ENCODE measurements around the gene KRTAP5-6. TPM values are rescaled to one million over a fixed set of nuclear protein-coding genes. Genes with fewer than 3 reads are reported as not detected.

KRTAP5-6 gene
- total and polyA plus RNA-seq, 2 donors (not counting 1 experiment from before 2014, with no cell fraction given), result not detected

DNA sequence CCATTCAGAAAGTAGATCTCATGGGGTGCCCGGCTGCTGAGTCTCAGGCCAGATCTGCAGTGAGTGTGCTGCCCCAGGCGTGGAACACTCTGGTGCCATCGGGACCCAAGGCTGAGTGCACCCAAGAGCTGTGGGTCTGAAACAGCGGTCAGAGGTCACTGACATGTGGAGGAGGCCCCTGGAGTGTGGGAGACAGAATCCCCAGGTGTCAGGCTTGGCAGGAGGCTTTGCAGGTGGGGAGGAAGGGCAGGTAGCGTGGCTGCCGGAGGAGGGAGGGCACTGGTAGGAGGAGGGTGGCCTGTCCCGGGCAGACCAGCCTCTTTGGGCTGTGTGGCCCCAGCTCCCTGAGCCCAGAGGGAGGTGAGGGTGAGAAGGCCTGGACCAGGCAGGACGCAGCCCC lies 31.7 kb upstream of the KRTAP5-6 start:
- H3K4me1 Mint-ChIP-seq, result no peaks in the 10 kb centered on the region
- no peak overlapping the region for H3K4me3 Mint-ChIP-seq
- no peak overlapping the region for H3K4me3 ChIP-seq (ENCODE audit: control extremely low read depth in 1 of 5, extremely low read depth in 1 of 5, insufficient read depth in 1 of 5, low read depth in 2 of 5, low read length in 4 of 5)
- no peak overlapping the region for H3K27ac Mint-ChIP-seq
- H3K27me3 Mint-ChIP-seq, result peaks cover 27% of the 10 kb centered on the region
- H3K79me2 ChIP-seq (ENCODE audit: control insufficient read depth, insufficient read depth, low read length), result no peaks in the 10 kb centered on the region
- ChIA-PET CTCF (no interaction called here), POLR2A (no interaction called here)
- no peak overlapping the region for H3K4me2 ChIP-seq (replicated peaks; ENCODE audit: low read depth, low read length, poor library complexity, severe bottlenecking)
- no peaks in the 10 kb centered on the region for H3K9me3 Mint-ChIP-seq (ENCODE audit: insufficient read depth)
- no peaks in the 10 kb centered on the region for H3K4me1 ChIP-seq (ENCODE audit: control insufficient read depth in 2 of 2, insufficient read depth in 2 of 2, low read length in 2 of 2)
- no peaks in the 10 kb centered on the region for H3K36me3 ChIP-seq (replicated peaks in 1 of 2; ENCODE audit: control extremely low read depth in 1 of 2, control insufficient read depth in 1 of 2, extremely low read depth in 1 of 2, insufficient read depth in 2 of 2, low read length in 1 of 2)
- no peak overlapping the region for H3K27ac ChIP-seq (ENCODE audit: low read length in 2 of 2)
- DNase-seq (no peak), ATAC-seq (ENCODE audit: low read depth) (no peak)
- no peak for TF ChIP-seq EZH2 (IDR thresholded peaks at IDR 0.05; ENCODE audit: borderline replicate concordance, insufficient read depth, low read depth, low read length, poor library complexity, severe bottlenecking)
- WGBS (ENCODE audit: insufficient coverage), result 100% methylated on average over 4 of the region's 8 CpGs
- peaks cover 0 to under 1% (median 0%) of the 10 kb centered on the region in 3 donors for H3K9me3 ChIP-seq (ENCODE audit: control extremely low read depth in 1 of 3, control insufficient read depth in 2 of 3, insufficient read depth in 1 of 3, low read length in 2 of 3)
- no peak overlapping the region for H2AFZ ChIP-seq (ENCODE audit: insufficient read depth, low read depth, low read length, poor library complexity, severe bottlenecking)
- H3K9ac ChIP-seq (ENCODE audit: low read length), result no peak overlapping the region
- intact Hi-C loops (cut with micrococcal nuclease), result no loop called here
- no peaks in the 10 kb centered on the region for H4K20me1 ChIP-seq (ENCODE audit: control insufficient read depth, insufficient read depth, low read length, poor library complexity, severe bottlenecking)
- peaks cover 0 to 19% (median 2%) of the 10 kb centered on the region in 4 experiments for H3K27me3 ChIP-seq (replicated peaks in 1 of 4; ENCODE audit: control extremely low read depth in 1 of 4, control insufficient read depth in 3 of 4, insufficient read depth in 4 of 4, low read length in 3 of 4)

DNA sequence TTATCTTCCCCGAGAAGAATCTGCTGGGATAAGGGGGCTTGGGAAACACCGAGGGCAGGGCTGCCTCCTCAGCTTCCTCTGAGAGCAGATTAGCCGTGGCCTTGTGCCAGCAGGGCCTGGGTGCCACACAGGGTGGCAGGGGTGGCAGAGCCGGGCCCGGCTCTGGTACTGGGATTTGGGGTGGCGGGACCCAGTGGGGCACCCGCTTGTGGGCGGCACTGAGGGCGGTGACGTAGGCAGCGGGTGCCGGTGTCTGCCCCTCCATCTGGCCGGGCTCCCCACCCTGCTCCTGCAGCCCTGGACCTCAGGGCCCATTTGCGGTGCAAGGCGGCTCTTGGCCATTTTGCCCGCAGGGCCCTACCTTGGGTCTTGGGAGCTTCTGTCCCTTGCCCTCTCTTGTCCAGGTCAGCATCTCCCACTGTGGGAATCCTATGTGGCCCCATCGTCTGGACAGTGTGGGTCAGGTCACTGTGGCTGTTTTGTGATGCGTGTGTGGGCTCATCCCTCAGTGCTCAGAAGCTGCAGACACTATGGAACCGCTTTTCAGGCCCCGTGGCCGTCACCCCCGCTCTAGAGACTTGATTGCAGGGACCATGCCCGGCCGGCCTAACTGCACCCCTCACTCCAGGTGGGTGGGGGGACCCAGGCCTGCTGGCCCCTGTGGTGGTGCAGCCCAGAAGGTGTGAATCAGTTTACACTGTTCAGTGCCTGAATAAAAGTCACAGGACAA lies 29.7 kb upstream of the KRTAP5-6 start:
- Histone ChIP-seq H2AFZ (ENCODE audit: insufficient read depth, low read depth, low read length, poor library complexity, severe bottlenecking) (no peak overlapping the region), H4K20me1 (ENCODE audit: control insufficient read depth, insufficient read depth, low read length, poor library complexity, severe bottlenecking) (no peaks in the 10 kb centered on the region), H3K79me2 (ENCODE audit: control insufficient read depth, insufficient read depth, low read length) (no peaks in the 10 kb centered on the region), H3K27me3 (replicated peaks in 1 of 4; ENCODE audit: control extremely low read depth in 1 of 4, control insufficient read depth in 3 of 4, insufficient read depth in 4 of 4, low read length in 3 of 4) (peaks cover 0 to 16% (median 2%) of the 10 kb centered on the region in 4 experiments), H3K4me1 (ENCODE audit: control insufficient read depth in 2 of 2, insufficient read depth in 2 of 2, low read length in 2 of 2) (no peaks in the 10 kb centered on the region), H3K36me3 (replicated peaks in 1 of 2; ENCODE audit: control extremely low read depth in 1 of 2, control insufficient read depth in 1 of 2, extremely low read depth in 1 of 2, insufficient read depth in 2 of 2, low read length in 1 of 2) (no peaks in the 10 kb centered on the region), H3K4me2 (replicated peaks; ENCODE audit: low read depth, low read length, poor library complexity, severe bottlenecking) (no peak overlapping the region), H3K27ac (ENCODE audit: low read length in 2 of 2) (no peak overlapping the region), H3K9ac (ENCODE audit: low read length) (no peak overlapping the region), H3K9me3 (ENCODE audit: control extremely low read depth in 1 of 3, control insufficient read depth in 2 of 3, insufficient read depth in 1 of 3, low read length in 2 of 3) (peaks cover 0 to 9% (median 0%) of the 10 kb centered on the region in 3 donors), H3K4me3 (ENCODE audit: control extremely low read depth in 1 of 5, extremely low read depth in 1 of 5, insufficient read depth in 1 of 5, low read depth in 2 of 5, low read length in 4 of 5) (no peak overlapping the region)
- Mint-ChIP-seq H3K4me3 (no peak overlapping the region), H3K27ac (no peak overlapping the region), H3K27me3 (peaks cover 20% of the 10 kb centered on the region), H3K9me3 (ENCODE audit: insufficient read depth) (no peaks in the 10 kb centered on the region), H3K4me1 (no peaks in the 10 kb centered on the region)
- no peak for ATAC-seq (ENCODE audit: low read depth)
- WGBS (ENCODE audit: insufficient coverage), result 91% methylated on average over 21 of the region's 24 CpGs
- ChIA-PET CTCF (no interaction called here), POLR2A (no interaction called here)
- TF ChIP-seq EZH2 (IDR thresholded peaks at IDR 0.05; ENCODE audit: borderline replicate concordance, insufficient read depth, low read depth, low read length, poor library complexity, severe bottlenecking), result no peak
- TF ChIP-seq, protein P1, sequence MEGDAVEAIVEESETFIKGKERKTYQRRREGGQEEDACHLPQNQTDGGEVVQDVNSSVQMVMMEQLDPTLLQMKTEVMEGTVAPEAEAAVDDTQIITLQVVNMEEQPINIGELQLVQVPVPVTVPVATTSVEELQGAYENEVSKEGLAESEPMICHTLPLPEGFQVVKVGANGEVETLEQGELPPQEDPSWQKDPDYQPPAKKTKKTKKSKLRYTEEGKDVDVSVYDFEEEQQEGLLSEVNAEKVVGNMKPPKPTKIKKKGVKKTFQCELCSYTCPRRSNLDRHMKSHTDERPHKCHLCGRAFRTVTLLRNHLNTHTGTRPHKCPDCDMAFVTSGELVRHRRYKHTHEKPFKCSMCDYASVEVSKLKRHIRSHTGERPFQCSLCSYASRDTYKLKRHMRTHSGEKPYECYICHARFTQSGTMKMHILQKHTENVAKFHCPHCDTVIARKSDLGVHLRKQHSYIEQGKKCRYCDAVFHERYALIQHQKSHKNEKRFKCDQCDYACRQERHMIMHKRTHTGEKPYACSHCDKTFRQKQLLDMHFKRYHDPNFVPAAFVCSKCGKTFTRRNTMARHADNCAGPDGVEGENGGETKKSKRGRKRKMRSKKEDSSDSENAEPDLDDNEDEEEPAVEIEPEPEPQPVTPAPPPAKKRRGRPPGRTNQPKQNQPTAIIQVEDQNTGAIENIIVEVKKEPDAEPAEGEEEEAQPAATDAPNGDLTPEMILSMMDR (IDR thresholded peaks at IDR 0.05), result no peak
- intact Hi-C loops (cut with micrococcal nuclease), result no loop called here
- no peak for DNase-seq

Measured in B cell (primary cell).